CD4-positive, alpha-beta T cell treated with Interleukin-4 for 1 hour (primary cell): ENCODE results near the gene ACSM6.
"Not testable (repeated sequence)": the region's sequence is repeated elsewhere in the genome, so short reads cannot be mapped to it uniquely, and the experiment has no call there.

ENCODE experiments used
- DNase-seq, 2 donors: peaks; one replicate each; pipeline ENCODE4 v3.0.0-alpha.2; 2020 to 2022

ACSM6 gene

GRCh38 chr10:95193944-95194343 is at the start of gene ACSM6:
Gene ACSM6 (plus strand): TSS chr10:95194238. CDS start chr10:95194486, 248 bp downstream.
- no peak for DNase-seq

GRCh38 chr10:95168694-95169093 is 25.3 kb upstream of the ACSM6 start:
- DNase-seq, result no peak

GRCh38 chr10:95169522-95169921 is 24.5 kb upstream of the ACSM6 start:
- no peak for DNase-seq

GRCh38 chr10:95170790-95171189 is 23.2 kb upstream of the ACSM6 start:
- no peak for DNase-seq

- DNase-seq, result no peak
Measured at GRCh38 chr10:95171336-95171735, 22.7 kb upstream of the ACSM6 start.

- DNase-seq, result no peak
Measured at GRCh38 chr10:95172851-95173250, 21.2 kb upstream of the ACSM6 start.

GRCh38 chr10:95176101-95176500 is 17.9 kb upstream of the ACSM6 start:
- DNase-seq, result no peak

GRCh38 chr10:95177429-95177828 is 16.6 kb upstream of the ACSM6 start:
- DNase-seq, result no peak

GRCh38 chr10:95178266-95178665 is 15.8 kb upstream of the ACSM6 start:
- DNase-seq, result no peak

GRCh38 chr10:95178797-95179196 is 15.2 kb upstream of the ACSM6 start:
- DNase-seq, result no peak

- no peak for DNase-seq
Measured at GRCh38 chr10:95181726-95182125, 12.3 kb upstream of the ACSM6 start.

GRCh38 chr10:95183271-95184230 is 10.5 kb upstream of the ACSM6 start:
- DNase-seq, result peak; percentile 39 to 80

- DNase-seq, result no peak
Measured at GRCh38 chr10:95187617-95188016, 6.4 kb upstream of the ACSM6 start.

- no peak for DNase-seq
Measured at GRCh38 chr10:95188593-95188992, 5.4 kb upstream of the ACSM6 start.

GRCh38 chr10:95196046-95196445 is 2.0 kb downstream of the ACSM6 start:
- no peak for DNase-seq

GRCh38 chr10:95201736-95202135 is 7.7 kb downstream of the ACSM6 start:
- DNase-seq, result no peak

- not testable (repeated sequence) for DNase-seq
Measured at GRCh38 chr10:95202865-95203264, 8.8 kb downstream of the ACSM6 start.

- no peak for DNase-seq
Measured at GRCh38 chr10:95208702-95209391, 14.8 kb downstream of the ACSM6 start.

- DNase-seq, result no peak
Measured at GRCh38 chr10:95209509-95210127, 15.6 kb downstream of the ACSM6 start.

GRCh38 chr10:95211606-95212279 is 17.7 kb downstream of the ACSM6 start:
- DNase-seq, result no peak

GRCh38 chr10:95214369-95214768 is 20.3 kb downstream of the ACSM6 start:
- no peak for DNase-seq

GRCh38 chr10:95214793-95215192 is 20.8 kb downstream of the ACSM6 start:
- no peak for DNase-seq

- DNase-seq, result no peak
Measured at GRCh38 chr10:95217476-95217875, 23.4 kb downstream of the ACSM6 start.
